HEK293 (cell line): ENCODE results near the gene SLC26A11.

Experiments
- CTCF ChIP-seq: fragments of 450-650 bp; formaldehyde crosslinking; IDR thresholded peaks from 2 replicates; pipeline ENCODE4 v1.5.1; 2016; ENCODE audit warnings: missing biosample characterization, missing genetic modification characterization
- GLI4 ChIP-seq: fragments of 450-650 bp; formaldehyde crosslinking; IDR thresholded peaks from 2 replicates; pipeline ENCODE4 v1.5.1; 2016; ENCODE audit warnings: missing biosample characterization, missing genetic modification characterization
- ZNF292 ChIP-seq: fragments of 450-650 bp; formaldehyde crosslinking; IDR thresholded peaks from 2 replicates; pipeline ENCODE4 v1.5.1; 2016; ENCODE audit warnings: low read depth, missing biosample characterization, missing genetic modification characterization, borderline replicate concordance
- ZNF658 ChIP-seq: fragments of 450-650 bp; formaldehyde crosslinking; IDR thresholded peaks from 2 replicates; pipeline ENCODE4; 2016; ENCODE audit warnings: missing biosample characterization, missing genetic modification characterization
- ZNF670 ChIP-seq: fragments of 450-650 bp; formaldehyde crosslinking; IDR thresholded peaks from 2 replicates; pipeline ENCODE4 v1.5.1; 2016; ENCODE audit warnings: missing biosample characterization, missing genetic modification characterization, low read depth

GRCh38 chr17:80246266-80246681, 26.0 kb downstream of the SLC26A11 start:
- TF ChIP-seq ZNF670 (tag by site-specific recombination) = no peak
- no peak for TF ChIP-seq CTCF (tag by site-specific recombination)
- no peak for TF ChIP-seq ZNF292 (tag by site-specific recombination)
- TF ChIP-seq GLI4 (tag by site-specific recombination) = no peak
- TF ChIP-seq ZNF658 (tag by site-specific recombination) = no peak
